Mammary microvascular endothelial cell (primary cell): ENCODE data around the gene SUN2. TPM values are rescaled to one million over a fixed set of nuclear protein-coding genes. Genes with fewer than 3 reads are reported as not detected.

ENCODE experiments used
- total RNA-seq: library from RNA; depleted of rRNA; stranded (reverse); fragments of >200 nt; gene quantifications from 2 replicates; pipeline ENCODE4 v1.2.3, GENCODE V29; 2015

Gene SUN2
- total RNA-seq, result 69.0 and 82.1 TPM in 2 replicates

DNA sequence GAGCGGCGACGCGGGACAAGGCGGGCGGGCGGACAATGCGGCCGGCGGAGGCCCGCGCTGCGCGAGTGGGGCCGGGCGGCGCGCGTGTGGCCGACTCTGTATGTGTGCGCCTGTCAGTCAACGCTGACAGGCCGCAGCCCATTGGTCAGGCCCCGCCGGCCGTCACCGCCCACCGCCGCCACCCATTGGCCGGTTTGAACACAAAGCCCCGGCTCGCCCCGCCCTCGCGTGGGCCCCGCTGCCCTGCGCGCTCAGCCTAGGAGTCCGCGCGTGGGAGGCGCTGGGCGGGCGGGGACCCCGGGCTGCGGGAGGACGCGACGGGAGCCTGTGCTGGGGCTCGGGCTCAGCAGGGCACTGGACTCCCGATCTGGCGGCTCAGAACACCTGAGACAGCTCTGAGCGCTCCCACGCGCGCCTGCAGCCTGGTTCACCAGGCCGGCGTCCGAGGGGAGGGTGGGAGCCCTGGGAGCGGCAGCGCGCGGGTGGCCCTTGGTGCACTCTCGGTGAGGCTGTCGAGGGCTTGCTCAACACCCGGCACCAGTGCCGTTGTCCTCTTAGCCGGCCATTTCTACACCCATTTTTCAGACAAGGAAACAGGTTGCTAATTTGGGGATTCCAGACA, at the start of gene SUN2:
Gene SUN2 (minus strand): TSS at position 88 of the 622 bp plus-strand sequence. CDS start 3,370 bp downstream, outside the sequence.

DNA sequence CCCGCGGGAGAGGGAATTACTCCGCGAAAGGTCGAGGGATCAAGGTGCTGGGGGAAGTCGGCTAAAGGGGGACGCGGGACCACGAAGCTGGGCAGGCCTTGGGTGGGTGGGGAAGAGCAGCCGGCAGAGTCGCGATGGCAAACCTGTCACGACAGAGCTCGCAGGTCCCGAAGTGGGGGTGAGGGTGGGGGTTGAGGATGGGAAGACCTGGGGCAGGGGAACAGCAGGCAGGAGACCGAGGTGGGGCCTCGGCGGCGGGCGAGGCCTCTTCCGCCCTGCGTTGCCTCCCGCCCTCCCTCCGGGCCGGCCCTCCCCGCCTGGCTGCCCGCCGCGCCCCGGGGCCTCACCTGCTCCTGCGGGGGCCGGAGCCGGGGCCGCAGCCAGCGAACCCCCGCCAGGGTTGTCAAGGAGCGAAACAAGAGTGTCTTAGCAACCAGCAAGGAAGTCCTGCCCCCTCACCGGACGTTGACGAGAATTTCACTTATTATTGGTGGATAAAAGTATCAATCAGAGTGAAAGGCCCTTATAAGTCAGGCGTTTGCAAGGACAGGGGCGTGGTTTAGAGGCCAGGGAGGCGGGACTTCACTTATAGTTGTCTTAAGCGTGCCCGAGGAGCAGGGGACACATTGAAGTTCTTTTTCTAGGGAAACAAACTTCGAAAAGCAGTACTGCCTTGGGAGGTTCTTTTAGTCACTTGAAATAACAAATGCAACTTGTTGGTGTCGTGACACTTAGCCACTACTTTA, 38.1 kb upstream of the SUN2 start, which contains the start of gene DNAL4:
Gene DNAL4 (minus strand): TSS at position 423 of the 746 bp plus-strand sequence. CDS start 11,412 bp downstream, outside the sequence.

DNA sequence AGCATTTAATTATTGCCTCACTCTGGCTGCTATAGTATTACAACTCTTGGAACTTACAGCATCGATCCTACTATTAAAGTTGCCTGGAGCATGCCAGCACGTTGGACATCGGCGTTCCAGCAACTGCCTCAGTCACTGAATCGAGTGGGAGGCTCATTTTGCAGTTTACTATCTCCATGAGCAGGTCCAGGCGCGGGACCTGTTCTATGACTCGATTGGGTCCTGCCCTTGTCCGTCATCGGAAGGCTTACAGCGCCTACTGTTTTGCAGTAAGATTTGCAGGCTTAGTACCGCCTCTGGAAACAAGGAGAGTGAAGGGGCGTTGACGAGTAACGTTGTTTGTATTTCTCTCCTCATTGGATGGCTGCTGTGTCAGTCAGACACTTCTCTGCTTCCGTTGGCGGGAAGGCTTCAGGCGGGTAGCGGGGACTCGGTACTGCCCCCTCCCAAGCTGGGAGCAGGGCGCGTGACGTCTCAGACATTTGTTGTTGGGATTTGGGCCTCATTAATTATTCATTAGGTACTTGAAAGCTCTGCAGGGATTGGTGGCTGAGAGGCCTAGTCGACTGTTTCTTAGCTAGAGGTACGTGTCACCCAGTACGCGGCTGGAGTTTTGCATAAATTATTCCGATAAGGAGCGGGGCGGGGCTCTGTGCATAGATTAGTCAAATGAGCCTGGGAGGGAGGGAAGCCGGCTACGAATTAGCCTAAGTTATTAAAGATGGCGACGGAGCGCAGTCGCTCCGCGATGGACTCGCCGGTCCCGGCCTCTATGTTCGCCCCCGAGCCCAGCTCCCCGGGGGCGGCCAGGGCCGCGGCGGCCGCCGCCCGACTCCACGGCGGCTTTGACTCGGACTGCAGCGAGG, 50.3 kb downstream of the SUN2 start, which contains the start of gene GTPBP1:
Gene GTPBP1 (plus strand): TSS at position 710 of the 866 bp plus-strand sequence. CDS start 12 bp downstream, at position 722.

GRCh38 chr22:38700789-38701628, 54.8 kb downstream of the SUN2 start, which contains the start of gene JOSD1:
Gene JOSD1 (minus strand): TSS chr22:38700943. CDS start chr22:38699987, 956 bp downstream.

Other genes with a start within 250 kb of the SUN2 start
- gene DDX17, start 249.7 kb downstream of the SUN2 start, total RNA-seq, result 205 and 212 TPM in 2 replicates
- 0.53 and 1.9 TPM in 2 replicates for gene DMC1, start 185.8 kb downstream of the SUN2 start, total RNA-seq
- not detected in 2 replicates for gene FAM227A, start 99.6 kb downstream of the SUN2 start, total RNA-seq
- 20.3 and 22.7 TPM in 2 replicates for gene CBY1, start 99.4 kb downstream of the SUN2 start, total RNA-seq
- 83.6 and 96.4 TPM in 2 replicates for gene TOMM22, start 74.0 kb downstream of the SUN2 start, total RNA-seq
- 78.4 and 87.0 TPM in 2 replicates for gene JOSD1, start 55.1 kb downstream of the SUN2 start, total RNA-seq
- 27.6 and 28.2 TPM in 2 replicates for gene GTPBP1, start 50.1 kb downstream of the SUN2 start, total RNA-seq
- 13.5 and 16.5 TPM in 2 replicates for gene DNAL4, start 38.1 kb upstream of the SUN2 start, total RNA-seq
- gene NPTXR, start 88.0 kb upstream of the SUN2 start, total RNA-seq, result 0.05 and 0.07 TPM in 2 replicates
- 39.9 and 41.7 TPM in 2 replicates for gene CBX6, start 116.2 kb upstream of the SUN2 start, total RNA-seq
- gene APOBEC3A, start 201.6 kb upstream of the SUN2 start, total RNA-seq, result not detected in 2 replicates
- 19.7 and 25.1 TPM in 2 replicates for gene APOBEC3B, start 226.3 kb upstream of the SUN2 start, total RNA-seq